ENCODE data around the gene CBLN3.

Gene CBLN3

GRCh38 chr14:24416254-24416931 is 13.1 kb downstream of the CBLN3 start (continued):
- TF ChIP-seq, protein P1, sequence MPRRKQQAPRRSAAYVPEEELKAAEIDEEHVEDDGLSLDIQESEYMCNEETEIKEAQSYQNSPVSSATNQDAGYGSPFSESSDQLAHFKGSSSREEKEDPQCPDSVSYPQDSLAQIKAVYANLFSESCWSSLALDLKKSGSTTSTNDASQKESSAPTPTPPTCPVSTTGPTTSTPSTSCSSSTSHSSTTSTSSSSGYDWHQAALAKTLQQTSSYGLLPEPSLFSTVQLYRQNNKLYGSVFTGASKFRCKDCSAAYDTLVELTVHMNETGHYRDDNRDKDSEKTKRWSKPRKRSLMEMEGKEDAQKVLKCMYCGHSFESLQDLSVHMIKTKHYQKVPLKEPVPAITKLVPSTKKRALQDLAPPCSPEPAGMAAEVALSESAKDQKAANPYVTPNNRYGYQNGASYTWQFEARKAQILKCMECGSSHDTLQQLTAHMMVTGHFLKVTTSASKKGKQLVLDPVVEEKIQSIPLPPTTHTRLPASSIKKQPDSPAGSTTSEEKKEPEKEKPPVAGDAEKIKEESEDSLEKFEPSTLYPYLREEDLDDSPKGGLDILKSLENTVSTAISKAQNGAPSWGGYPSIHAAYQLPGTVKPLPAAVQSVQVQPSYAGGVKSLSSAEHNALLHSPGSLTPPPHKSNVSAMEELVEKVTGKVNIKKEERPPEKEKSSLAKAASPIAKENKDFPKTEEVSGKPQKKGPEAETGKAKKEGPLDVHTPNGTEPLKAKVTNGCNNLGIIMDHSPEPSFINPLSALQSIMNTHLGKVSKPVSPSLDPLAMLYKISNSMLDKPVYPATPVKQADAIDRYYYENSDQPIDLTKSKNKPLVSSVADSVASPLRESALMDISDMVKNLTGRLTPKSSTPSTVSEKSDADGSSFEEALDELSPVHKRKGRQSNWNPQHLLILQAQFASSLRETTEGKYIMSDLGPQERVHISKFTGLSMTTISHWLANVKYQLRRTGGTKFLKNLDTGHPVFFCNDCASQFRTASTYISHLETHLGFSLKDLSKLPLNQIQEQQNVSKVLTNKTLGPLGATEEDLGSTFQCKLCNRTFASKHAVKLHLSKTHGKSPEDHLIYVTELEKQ (tag by site-specific recombination; IDR thresholded peaks at IDR 0.05; ENCODE audit: borderline replicate concordance), result no peak
- TF ChIP-seq ZNF426 (tag by site-specific recombination; IDR thresholded peaks at IDR 0.05) (no peak), ZIC2 (tag by site-specific recombination; IDR thresholded peaks at IDR 0.05) (no peak), ZNF560 (tag by site-specific recombination; IDR thresholded peaks at IDR 0.05; ENCODE audit: borderline replicate concordance) (no peak)
- TF ChIP-seq, protein P2, sequence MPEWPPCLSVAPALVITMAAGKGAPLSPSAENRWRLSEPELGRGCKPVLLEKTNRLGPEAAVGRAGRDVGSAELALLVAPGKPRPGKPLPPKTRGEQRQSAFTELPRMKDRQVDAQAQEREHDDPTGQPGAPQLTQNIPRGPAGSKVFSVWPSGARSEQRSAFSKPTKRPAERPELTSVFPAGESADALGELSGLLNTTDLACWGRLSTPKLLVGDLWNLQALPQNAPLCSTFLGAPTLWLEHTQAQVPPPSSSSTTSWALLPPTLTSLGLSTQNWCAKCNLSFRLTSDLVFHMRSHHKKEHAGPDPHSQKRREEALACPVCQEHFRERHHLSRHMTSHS (tag by site-specific recombination; IDR thresholded peaks at IDR 0.05), result no peak

DNA sequence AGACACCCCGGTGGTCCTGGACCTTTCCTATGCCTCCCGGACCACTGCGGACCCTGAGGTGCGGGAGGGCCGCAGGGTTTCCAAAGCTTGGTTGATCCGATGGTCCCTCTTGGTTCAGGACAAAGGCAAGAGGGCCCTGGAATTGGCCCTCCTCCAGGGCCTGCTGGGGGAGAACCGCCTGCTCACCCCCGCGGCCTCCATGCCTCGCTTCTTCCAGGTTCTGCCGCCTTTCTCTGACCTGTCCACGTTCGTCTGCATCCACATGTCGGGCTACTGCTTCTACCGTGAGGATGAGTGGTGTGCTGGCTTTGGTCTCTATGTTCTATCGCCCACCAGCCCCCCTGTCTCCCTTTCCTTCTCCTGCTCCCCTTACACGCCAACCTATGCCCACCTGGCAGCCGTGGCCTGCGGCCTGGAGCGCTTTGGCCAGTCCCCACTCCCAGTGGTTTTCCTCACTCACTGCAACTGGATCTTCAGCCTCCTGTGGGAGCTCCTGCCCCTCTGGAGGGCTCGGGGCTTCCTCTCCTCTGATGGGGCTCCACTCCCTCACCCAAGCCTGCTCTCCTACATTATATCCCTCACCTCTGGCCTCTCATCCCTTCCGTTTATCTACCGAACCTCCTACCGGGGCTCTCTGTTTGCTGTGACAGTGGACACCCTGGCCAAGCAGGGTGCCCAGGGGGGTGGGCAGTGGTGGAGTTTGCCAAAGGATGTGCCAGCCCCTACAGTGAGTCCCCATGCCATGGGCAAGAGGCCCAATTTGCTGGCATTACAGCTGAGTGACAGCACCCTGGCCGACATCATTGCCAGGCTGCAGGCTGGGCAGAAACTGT is 13.8 kb downstream of the CBLN3 start:
- ChIA-PET CTCF (interaction anchor here (1.4 kb wide), 1 partner anchor 50 kb away, joined by 3 read pairs; no protein-coding TSS in a partner anchor), POLR2A (no interaction called here)
- TF ChIP-seq ZSCAN16 (tag by site-specific recombination; IDR thresholded peaks at IDR 0.05) (no peak), ZNF16 (tag by site-specific recombination; IDR thresholded peaks at IDR 0.05; ENCODE audit: low read depth) (no peak), ZNF544 (tag by site-specific recombination; IDR thresholded peaks at IDR 0.05) (no peak), KLF10 (tag by site-specific recombination; IDR thresholded peaks at IDR 0.05) (no peak), ZNF701 (tag by site-specific recombination; IDR thresholded peaks at IDR 0.05) (no peak), ZNF585B (tag by site-specific recombination; IDR thresholded peaks at IDR 0.05) (no peak), PRDM1 (tag by site-specific recombination; IDR thresholded peaks at IDR 0.05) (no peak), ZNF548 (tag by site-specific recombination; IDR thresholded peaks at IDR 0.05) (no peak), KLF8 (tag by site-specific recombination; IDR thresholded peaks at IDR 0.05) (no peak), ZNF664 (tag by site-specific recombination; IDR thresholded peaks at IDR 0.05) (no peak)
- TF ChIP-seq, protein P3, sequence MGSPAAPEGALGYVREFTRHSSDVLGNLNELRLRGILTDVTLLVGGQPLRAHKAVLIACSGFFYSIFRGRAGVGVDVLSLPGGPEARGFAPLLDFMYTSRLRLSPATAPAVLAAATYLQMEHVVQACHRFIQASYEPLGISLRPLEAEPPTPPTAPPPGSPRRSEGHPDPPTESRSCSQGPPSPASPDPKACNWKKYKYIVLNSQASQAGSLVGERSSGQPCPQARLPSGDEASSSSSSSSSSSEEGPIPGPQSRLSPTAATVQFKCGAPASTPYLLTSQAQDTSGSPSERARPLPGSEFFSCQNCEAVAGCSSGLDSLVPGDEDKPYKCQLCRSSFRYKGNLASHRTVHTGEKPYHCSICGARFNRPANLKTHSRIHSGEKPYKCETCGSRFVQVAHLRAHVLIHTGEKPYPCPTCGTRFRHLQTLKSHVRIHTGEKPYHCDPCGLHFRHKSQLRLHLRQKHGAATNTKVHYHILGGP (tag by site-specific recombination; IDR thresholded peaks at IDR 0.05), result no peak
- TF ChIP-seq, protein P4, sequence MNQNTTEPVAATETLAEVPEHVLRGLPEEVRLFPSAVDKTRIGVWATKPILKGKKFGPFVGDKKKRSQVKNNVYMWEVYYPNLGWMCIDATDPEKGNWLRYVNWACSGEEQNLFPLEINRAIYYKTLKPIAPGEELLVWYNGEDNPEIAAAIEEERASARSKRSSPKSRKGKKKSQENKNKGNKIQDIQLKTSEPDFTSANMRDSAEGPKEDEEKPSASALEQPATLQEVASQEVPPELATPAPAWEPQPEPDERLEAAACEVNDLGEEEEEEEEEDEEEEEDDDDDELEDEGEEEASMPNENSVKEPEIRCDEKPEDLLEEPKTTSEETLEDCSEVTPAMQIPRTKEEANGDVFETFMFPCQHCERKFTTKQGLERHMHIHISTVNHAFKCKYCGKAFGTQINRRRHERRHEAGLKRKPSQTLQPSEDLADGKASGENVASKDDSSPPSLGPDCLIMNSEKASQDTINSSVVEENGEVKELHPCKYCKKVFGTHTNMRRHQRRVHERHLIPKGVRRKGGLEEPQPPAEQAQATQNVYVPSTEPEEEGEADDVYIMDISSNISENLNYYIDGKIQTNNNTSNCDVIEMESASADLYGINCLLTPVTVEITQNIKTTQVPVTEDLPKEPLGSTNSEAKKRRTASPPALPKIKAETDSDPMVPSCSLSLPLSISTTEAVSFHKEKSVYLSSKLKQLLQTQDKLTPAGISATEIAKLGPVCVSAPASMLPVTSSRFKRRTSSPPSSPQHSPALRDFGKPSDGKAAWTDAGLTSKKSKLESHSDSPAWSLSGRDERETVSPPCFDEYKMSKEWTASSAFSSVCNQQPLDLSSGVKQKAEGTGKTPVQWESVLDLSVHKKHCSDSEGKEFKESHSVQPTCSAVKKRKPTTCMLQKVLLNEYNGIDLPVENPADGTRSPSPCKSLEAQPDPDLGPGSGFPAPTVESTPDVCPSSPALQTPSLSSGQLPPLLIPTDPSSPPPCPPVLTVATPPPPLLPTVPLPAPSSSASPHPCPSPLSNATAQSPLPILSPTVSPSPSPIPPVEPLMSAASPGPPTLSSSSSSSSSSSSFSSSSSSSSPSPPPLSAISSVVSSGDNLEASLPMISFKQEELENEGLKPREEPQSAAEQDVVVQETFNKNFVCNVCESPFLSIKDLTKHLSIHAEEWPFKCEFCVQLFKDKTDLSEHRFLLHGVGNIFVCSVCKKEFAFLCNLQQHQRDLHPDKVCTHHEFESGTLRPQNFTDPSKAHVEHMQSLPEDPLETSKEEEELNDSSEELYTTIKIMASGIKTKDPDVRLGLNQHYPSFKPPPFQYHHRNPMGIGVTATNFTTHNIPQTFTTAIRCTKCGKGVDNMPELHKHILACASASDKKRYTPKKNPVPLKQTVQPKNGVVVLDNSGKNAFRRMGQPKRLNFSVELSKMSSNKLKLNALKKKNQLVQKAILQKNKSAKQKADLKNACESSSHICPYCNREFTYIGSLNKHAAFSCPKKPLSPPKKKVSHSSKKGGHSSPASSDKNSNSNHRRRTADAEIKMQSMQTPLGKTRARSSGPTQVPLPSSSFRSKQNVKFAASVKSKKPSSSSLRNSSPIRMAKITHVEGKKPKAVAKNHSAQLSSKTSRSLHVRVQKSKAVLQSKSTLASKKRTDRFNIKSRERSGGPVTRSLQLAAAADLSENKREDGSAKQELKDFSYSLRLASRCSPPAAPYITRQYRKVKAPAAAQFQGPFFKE (tag by site-specific recombination; IDR thresholded peaks at IDR 0.05; ENCODE audit: borderline replicate concordance), result no peak
- Histone ChIP-seq H3K9me3 (ENCODE audit: control insufficient read depth, insufficient read depth, low read depth, low read length) (no peaks in the 10 kb centered on the region), H3K4me3 (ENCODE audit: low read depth, low read length) (no peak overlapping the region), H3K4me1 (ENCODE audit: control insufficient read depth, insufficient read depth, low read length) (no peaks in the 10 kb centered on the region), H3K36me3 (ENCODE audit: control insufficient read depth in 2 of 2, insufficient read depth in 1 of 2, low read length in 2 of 2) (peaks cover 0 to 53% of the 10 kb centered on the region in 2 experiments; a peak in 1 of 3 replicates), H3K27ac (ENCODE audit: extremely low read depth, low read depth, low read length) (no peak overlapping the region)
